GM12878 (cell line): Measurements from ENCODE around the gene MTR. TPM values are rescaled to one million over a fixed set of nuclear protein-coding genes. Genes with fewer than 3 reads are reported as not detected.

Experiments
- ATAC-seq: fragments of 200-7000 bp; cut with Tn5 transposase; 3 replicates; pipeline ENCODE4 v1.9.1; 2020; ENCODE audit warnings: mild to moderate bottlenecking, moderate library complexity
- BruUV-seq: library from RNA; stranded (reverse); fragments of 400-500 nt; replicated peaks from 2 replicates; lab custom pipeline; 2021; lab: Mats Ljungman, UMichigan
- CTCF ChIA-PET: fragments of 300-600 bp; sonication (Branson Sonifier 250); formaldehyde crosslinking; extraction: SDS; loops from one replicate; lab custom pipeline; 2021; ENCODE audit warnings: inconsistent platforms; lab: Yijun Ruan, JAX
- POLR2A ChIA-PET: fragments of 350-600 bp; formaldehyde crosslinking; extraction: SDS; loops from one replicate; lab custom pipeline; 2021; ENCODE audit warnings: inconsistent platforms; lab: Charles Lee
- RAD21 ChIA-PET: fragments of 300-600 bp; sonication (Branson Sonifier 250); formaldehyde crosslinking; loops from one replicate; lab custom pipeline; 2023; ENCODE audit warnings: antibody characterized with exemption; ENCODE audit not compliant: unreplicated experiment; lab: Charles Lee
- SMC1A ChIA-PET: fragments of 300-600 bp; sonication (Branson Sonifier 250); formaldehyde crosslinking; loops from one replicate; lab custom pipeline; 2023; ENCODE audit not compliant: unreplicated experiment, uncharacterized antibody; lab: Charles Lee
- DNase-seq: peaks from one replicate; pipeline ENCODE4 v3.0.0-alpha.2; 2011; ENCODE audit warnings: low read depth, low spot score
- FAIRE-seq: peaks from 3 replicates; lab custom pipeline; 2011; peaks lifted over from hg19 to GRCh38; lab: Jason Lieb, UNC
- H2AFZ ChIP-seq: 2 replicates; pipeline ENCODE4 v1.6.0; 2011; ENCODE audit warnings: low read depth, low read length, control low read depth; ENCODE audit not compliant: control insufficient read depth
- H3K27ac ChIP-seq: 2 replicates; pipeline ENCODE4 v1.5.1; 2011; ENCODE audit warnings: control low read depth; ENCODE audit not compliant: control insufficient read depth, insufficient read depth
- H3K27me3 ChIP-seq, 2 experiments: replicated peaks in 1 of 2; 2 replicates each; pipeline versions ENCODE4 v1.6.0 to v1.6.1; 2011; ENCODE audit warnings: low read length in 1 of 2; ENCODE audit not compliant: control insufficient read depth in 2 of 2, insufficient read depth in 2 of 2
- H3K36me3 ChIP-seq, 2 experiments: 2 replicates each; pipeline ENCODE4 v1.5.1; 2011; ENCODE audit warnings: low read length in 1 of 2; ENCODE audit not compliant: control insufficient read depth in 2 of 2, insufficient read depth in 2 of 2
- H3K4me1 ChIP-seq: 2 replicates; pipeline ENCODE4 v1.6.1; 2011; ENCODE audit warnings: mild to moderate bottlenecking, low read length, moderate library complexity, mixed read lengths; ENCODE audit not compliant: control insufficient read depth, insufficient read depth
- H3K4me2 ChIP-seq: 2 replicates; pipeline ENCODE4 v1.6.0; 2011; ENCODE audit warnings: control low read depth; ENCODE audit not compliant: control insufficient read depth, insufficient read depth
- H3K4me3 ChIP-seq: fragments of 200-600 bp; sonication (generic); 2 replicates; pipeline ENCODE4 v1.5.1; 2016
- H3K79me2 ChIP-seq: 2 replicates; pipeline ENCODE4 v1.6.0; 2011; ENCODE audit warnings: low read length; ENCODE audit not compliant: control insufficient read depth, insufficient read depth
- H3K9ac ChIP-seq: 2 replicates; pipeline ENCODE4 v1.8.0; 2011; ENCODE audit warnings: low read length, control low read depth, mixed read lengths; ENCODE audit not compliant: control insufficient read depth, insufficient read depth
- H3K9me3 ChIP-seq: replicated peaks from 3 replicates; pipeline ENCODE4 v1.5.1; 2011; ENCODE audit warnings: mild to moderate bottlenecking, low read length; ENCODE audit not compliant: control insufficient read depth, insufficient read depth
- H4K20me1 ChIP-seq: 2 replicates; pipeline ENCODE4 v1.6.0; 2011; ENCODE audit not compliant: control insufficient read depth, insufficient read depth
- CHD2 ChIP-seq: IDR thresholded peaks from 2 replicates; pipeline ENCODE4 v1.6.1; 2011; ENCODE audit warnings: low read depth, low read length, improper control_type of control experiment, borderline replicate concordance
- FOXK2 ChIP-seq: fragments of 450-650 bp; IDR thresholded peaks from 2 replicates; pipeline ENCODE4 v1.6.1; 2017; ENCODE audit warnings: mild to moderate bottlenecking, moderate library complexity
- KLF5 ChIP-seq: fragments of 450-650 bp; IDR thresholded peaks from 2 replicates; pipeline ENCODE4 v1.6.1; 2014; ENCODE audit warnings: mild to moderate bottlenecking; ENCODE audit not compliant: partially characterized antibody
- NFYB ChIP-seq: IDR thresholded peaks from 2 replicates; pipeline ENCODE4 v1.6.1; 2011; ENCODE audit warnings: low read depth, mild to moderate bottlenecking, low read length, improper control_type of control experiment, moderate library complexity; ENCODE audit not compliant: insufficient read depth
- SMARCA5 ChIP-seq: fragments of 450-650 bp; IDR thresholded peaks from 2 replicates; pipeline ENCODE4 v1.6.1; 2017; ENCODE audit warnings: mild to moderate bottlenecking
- SUPT20H ChIP-seq: IDR thresholded peaks from 2 replicates; pipeline ENCODE4 v1.6.1; 2011; ENCODE audit warnings: low read depth, mild to moderate bottlenecking, low read length, moderate library complexity, borderline replicate concordance; ENCODE audit not compliant: control insufficient read depth
- ZNF217 ChIP-seq: fragments of 450-650 bp; IDR thresholded peaks from 2 replicates; pipeline ENCODE4 v1.6.1; 2017; ENCODE audit warnings: antibody characterized with exemption, mild to moderate bottlenecking
- WGBS: methylation state at CpG from one replicate; pipeline ENCODE4 v1.1.6; 2016; ENCODE audit warnings: low lambda C conversion rate; ENCODE audit not compliant: insufficient replicate concordance, insufficient coverage; ENCODE audit errors: missing lambda C conversion rate; 5-methylcytosine and 5-hydroxymethylcytosine counted together
- in situ Hi-C: fragments of 300-500 bp; cut with MboI; formaldehyde crosslinking; loops from 9 replicates; pipeline ENCODE4 v1.14.3; 2018; ENCODE audit warnings: mixed read lengths
- intact Hi-C: fragments of 100-400 bp; cut with micrococcal nuclease; formaldehyde crosslinking; loops from one replicate; pipeline ENCODE4 v1.14.2; 2022; ENCODE audit not compliant: unreplicated experiment
- polyA plus RNA-seq, 11 experiments: library from polyadenylated mRNA; depleted of rRNA in 4 of 11; unstranded in 6 of 11; stranded (reverse) in 5 of 11; fragments of >200 nt; fragmentation: Nextera tagmentation in 4 of 11; fragmentation: Illumina TruSeq in 1 of 11; extraction: Ambion mirVana in 4 of 11; extraction: Trizol in 1 of 11; gene quantifications; 1 replicate in 1 of 11; 2 replicates in 10 of 11; pipeline versions ENCODE4 v1.2.1 to v1.2.3, GENCODE V29; 2011 to 2016; ENCODE audit warnings: inconsistent platforms in 2 of 11, missing spikeins in 2 of 11, low read depth in 1 of 11
- total RNA-seq, 4 experiments: library from RNA; depleted of rRNA in 3 of 4; stranded (reverse); fragments of >200 nt in 3 of 4; fragmentation: Illumina TruSeq in 1 of 4; extraction: Trizol in 1 of 4; gene quantifications; 2 replicates each; pipeline versions ENCODE4 v1.2.1 to v1.2.3, GENCODE V29; 2013 to 2021
- TF ChIP-seq, protein P1 (sequence below): fragments of 450-650 bp; IDR thresholded peaks from 2 replicates; pipeline ENCODE4 v1.6.1; 2016; ENCODE audit warnings: mild to moderate bottlenecking
- TF ChIP-seq, protein P2 (sequence below): fragments of 450-650 bp; IDR thresholded peaks from 2 replicates; pipeline ENCODE4 v1.6.1; 2016; ENCODE audit warnings: mild to moderate bottlenecking, moderate library complexity, borderline replicate concordance
- TF ChIP-seq, protein P3 (sequence below): fragments of 450-650 bp; IDR thresholded peaks from 2 replicates; pipeline ENCODE4 v1.6.1; 2017; ENCODE audit warnings: mild to moderate bottlenecking, low read depth, inconsistent platforms; ENCODE audit not compliant: poor library complexity, severe bottlenecking
- TF ChIP-seq, protein P4 (sequence below): fragments of 150-350 bp; IDR thresholded peaks from 2 replicates; pipeline ENCODE4 v1.6.1; 2016; ENCODE audit warnings: low read depth, low read length
- TF ChIP-seq, protein P5 (sequence below): IDR thresholded peaks from 2 replicates; pipeline ENCODE4 v1.6.1; 2012; ENCODE audit warnings: low read depth, low read length, improper control_type of control experiment

MTR gene
- total and polyA plus RNA-seq, 10 of the 15 experiments (the other 5 are each of a cell fraction or from before 2014, with no cell fraction given), result 2.4 to 38.7 (median 16.5) TPM

DNA sequence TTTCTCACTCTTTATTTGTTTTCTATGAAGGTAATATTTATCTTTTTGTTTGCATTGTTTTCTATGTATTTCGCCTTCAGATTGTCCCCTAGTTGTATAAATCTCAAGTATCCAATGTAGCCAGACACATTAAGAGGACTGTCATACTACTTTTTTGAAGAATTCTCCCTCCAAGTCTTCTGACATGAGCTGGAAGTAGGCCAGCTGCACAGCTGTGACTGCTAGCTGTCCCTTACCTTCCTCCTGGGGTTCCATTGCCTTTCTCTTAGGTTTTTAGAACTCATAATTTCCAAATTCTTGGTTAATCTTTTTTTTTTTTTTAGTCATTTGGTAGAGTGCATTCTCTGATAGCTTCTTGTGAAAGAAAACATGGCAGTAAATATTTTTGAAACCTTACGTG is 46.2 kb downstream of the MTR start:
- Histone ChIP-seq H3K4me3 (no peak overlapping the region), H3K9me3 (no peaks in the 10 kb centered on the region), H3K36me3 (peaks cover 1 to 28% of the 10 kb centered on the region in 2 experiments), H3K27me3 (no peaks in the 10 kb centered on the region), H3K4me1 (no peaks in the 10 kb centered on the region), H4K20me1 (no peaks in the 10 kb centered on the region), H3K79me2 (no peaks in the 10 kb centered on the region), H3K9ac (no peak overlapping the region), H3K27ac (no peak overlapping the region), H2AFZ (no peak overlapping the region), H3K4me2 (no peak overlapping the region)
- ChIA-PET SMC1A (interaction anchor here (0.8 to 1.2 kb wide), 2 partner anchors 16 to 40 kb away, joined by 3 to 4 read pairs; no protein-coding TSS in a partner anchor), CTCF (interaction anchor here (0.9 kb wide), 1 partner anchor 12 kb away, joined by 3 read pairs; no protein-coding TSS in a partner anchor), RAD21 (no interaction called here), POLR2A (interaction anchor here (0.6 kb wide), 1 partner anchor 241 kb away, joined by 3 read pairs; no protein-coding TSS in a partner anchor)
- ATAC-seq (no peak), DNase-seq (no peak), FAIRE-seq (no peak)
- in situ Hi-C loops (no loop called here), intact Hi-C loops (no loop called here)
- no TSS peak for BruUV-seq
- 100% methylated on average over 2 of the region's 2 CpGs for WGBS
- TF ChIP-seq, protein P1, sequence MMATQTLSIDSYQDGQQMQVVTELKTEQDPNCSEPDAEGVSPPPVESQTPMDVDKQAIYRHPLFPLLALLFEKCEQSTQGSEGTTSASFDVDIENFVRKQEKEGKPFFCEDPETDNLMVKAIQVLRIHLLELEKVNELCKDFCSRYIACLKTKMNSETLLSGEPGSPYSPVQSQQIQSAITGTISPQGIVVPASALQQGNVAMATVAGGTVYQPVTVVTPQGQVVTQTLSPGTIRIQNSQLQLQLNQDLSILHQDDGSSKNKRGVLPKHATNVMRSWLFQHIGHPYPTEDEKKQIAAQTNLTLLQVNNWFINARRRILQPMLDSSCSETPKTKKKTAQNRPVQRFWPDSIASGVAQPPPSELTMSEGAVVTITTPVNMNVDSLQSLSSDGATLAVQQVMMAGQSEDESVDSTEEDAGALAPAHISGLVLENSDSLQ, result no peak
- TF ChIP-seq ZNF217 (no peak), SUPT20H (no peak), KLF5 (no peak), SMARCA5 (no peak), CHD2 (no peak), FOXK2 (no peak), NFYB (no peak)
- TF ChIP-seq, protein P2, sequence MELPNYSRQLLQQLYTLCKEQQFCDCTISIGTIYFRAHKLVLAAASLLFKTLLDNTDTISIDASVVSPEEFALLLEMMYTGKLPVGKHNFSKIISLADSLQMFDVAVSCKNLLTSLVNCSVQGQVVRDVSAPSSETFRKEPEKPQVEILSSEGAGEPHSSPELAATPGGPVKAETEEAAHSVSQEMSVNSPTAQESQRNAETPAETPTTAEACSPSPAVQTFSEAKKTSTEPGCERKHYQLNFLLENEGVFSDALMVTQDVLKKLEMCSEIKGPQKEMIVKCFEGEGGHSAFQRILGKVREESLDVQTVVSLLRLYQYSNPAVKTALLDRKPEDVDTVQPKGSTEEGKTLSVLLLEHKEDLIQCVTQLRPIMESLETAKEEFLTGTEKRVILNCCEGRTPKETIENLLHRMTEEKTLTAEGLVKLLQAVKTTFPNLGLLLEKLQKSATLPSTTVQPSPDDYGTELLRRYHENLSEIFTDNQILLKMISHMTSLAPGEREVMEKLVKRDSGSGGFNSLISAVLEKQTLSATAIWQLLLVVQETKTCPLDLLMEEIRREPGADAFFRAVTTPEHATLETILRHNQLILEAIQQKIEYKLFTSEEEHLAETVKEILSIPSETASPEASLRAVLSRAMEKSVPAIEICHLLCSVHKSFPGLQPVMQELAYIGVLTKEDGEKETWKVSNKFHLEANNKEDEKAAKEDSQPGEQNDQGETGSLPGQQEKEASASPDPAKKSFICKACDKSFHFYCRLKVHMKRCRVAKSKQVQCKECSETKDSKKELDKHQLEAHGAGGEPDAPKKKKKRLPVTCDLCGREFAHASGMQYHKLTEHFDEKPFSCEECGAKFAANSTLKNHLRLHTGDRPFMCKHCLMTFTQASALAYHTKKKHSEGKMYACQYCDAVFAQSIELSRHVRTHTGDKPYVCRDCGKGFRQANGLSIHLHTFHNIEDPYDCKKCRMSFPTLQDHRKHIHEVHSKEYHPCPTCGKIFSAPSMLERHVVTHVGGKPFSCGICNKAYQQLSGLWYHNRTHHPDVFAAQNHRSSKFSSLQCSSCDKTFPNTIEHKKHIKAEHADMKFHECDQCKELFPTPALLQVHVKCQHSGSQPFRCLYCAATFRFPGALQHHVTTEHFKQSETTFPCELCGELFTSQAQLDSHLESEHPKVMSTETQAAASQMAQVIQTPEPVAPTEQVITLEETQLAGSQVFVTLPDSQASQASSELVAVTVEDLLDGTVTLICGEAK, result no peak
- TF ChIP-seq, protein P3, sequence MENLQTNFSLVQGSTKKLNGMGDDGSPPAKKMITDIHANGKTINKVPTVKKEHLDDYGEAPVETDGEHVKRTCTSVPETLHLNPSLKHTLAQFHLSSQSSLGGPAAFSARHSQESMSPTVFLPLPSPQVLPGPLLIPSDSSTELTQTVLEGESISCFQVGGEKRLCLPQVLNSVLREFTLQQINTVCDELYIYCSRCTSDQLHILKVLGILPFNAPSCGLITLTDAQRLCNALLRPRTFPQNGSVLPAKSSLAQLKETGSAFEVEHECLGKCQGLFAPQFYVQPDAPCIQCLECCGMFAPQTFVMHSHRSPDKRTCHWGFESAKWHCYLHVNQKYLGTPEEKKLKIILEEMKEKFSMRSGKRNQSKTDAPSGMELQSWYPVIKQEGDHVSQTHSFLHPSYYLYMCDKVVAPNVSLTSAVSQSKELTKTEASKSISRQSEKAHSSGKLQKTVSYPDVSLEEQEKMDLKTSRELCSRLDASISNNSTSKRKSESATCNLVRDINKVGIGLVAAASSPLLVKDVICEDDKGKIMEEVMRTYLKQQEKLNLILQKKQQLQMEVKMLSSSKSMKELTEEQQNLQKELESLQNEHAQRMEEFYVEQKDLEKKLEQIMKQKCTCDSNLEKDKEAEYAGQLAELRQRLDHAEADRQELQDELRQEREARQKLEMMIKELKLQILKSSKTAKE, result no peak
- TF ChIP-seq, protein P4, sequence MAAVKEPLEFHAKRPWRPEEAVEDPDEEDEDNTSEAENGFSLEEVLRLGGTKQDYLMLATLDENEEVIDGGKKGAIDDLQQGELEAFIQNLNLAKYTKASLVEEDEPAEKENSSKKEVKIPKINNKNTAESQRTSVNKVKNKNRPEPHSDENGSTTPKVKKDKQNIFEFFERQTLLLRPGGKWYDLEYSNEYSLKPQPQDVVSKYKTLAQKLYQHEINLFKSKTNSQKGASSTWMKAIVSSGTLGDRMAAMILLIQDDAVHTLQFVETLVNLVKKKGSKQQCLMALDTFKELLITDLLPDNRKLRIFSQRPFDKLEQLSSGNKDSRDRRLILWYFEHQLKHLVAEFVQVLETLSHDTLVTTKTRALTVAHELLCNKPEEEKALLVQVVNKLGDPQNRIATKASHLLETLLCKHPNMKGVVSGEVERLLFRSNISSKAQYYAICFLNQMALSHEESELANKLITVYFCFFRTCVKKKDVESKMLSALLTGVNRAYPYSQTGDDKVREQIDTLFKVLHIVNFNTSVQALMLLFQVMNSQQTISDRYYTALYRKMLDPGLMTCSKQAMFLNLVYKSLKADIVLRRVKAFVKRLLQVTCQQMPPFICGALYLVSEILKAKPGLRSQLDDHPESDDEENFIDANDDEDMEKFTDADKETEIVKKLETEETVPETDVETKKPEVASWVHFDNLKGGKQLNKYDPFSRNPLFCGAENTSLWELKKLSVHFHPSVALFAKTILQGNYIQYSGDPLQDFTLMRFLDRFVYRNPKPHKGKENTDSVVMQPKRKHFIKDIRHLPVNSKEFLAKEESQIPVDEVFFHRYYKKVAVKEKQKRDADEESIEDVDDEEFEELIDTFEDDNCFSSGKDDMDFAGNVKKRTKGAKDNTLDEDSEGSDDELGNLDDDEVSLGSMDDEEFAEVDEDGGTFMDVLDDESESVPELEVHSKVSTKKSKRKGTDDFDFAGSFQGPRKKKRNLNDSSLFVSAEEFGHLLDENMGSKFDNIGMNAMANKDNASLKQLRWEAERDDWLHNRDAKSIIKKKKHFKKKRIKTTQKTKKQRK, result no peak
- TF ChIP-seq, protein P5, sequence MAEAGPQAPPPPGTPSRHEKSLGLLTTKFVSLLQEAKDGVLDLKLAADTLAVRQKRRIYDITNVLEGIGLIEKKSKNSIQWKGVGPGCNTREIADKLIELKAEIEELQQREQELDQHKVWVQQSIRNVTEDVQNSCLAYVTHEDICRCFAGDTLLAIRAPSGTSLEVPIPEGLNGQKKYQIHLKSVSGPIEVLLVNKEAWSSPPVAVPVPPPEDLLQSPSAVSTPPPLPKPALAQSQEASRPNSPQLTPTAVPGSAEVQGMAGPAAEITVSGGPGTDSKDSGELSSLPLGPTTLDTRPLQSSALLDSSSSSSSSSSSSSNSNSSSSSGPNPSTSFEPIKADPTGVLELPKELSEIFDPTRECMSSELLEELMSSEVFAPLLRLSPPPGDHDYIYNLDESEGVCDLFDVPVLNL, result no peak
